Esophagus squamous epithelium (tissue), 4 donors: ENCODE results near the gene NEO1.

Experiments
- POLR2A ChIP-seq, 4 donors: fragments of 450-650 bp; IDR thresholded peaks; one replicate each; pipeline ENCODE4 v1.6.1; 2017; ENCODE audit warnings: antibody characterized with exemption in 4 of 4, mild to moderate bottlenecking in 4 of 4, moderate library complexity in 3 of 4
- TF ChIP-seq, protein P1 (sequence below), 6 experiments: fragments of 450-650 bp in 4 of 6; fragments of 200-600 bp in 2 of 6; sonication (generic) in 2 of 6; IDR thresholded peaks; one replicate each; pipeline ENCODE4 v1.5.1; 2016 to 2019; ENCODE audit warnings: antibody characterized with exemption in 6 of 6, mild to moderate bottlenecking in 4 of 6, moderate library complexity in 4 of 6

DNA sequence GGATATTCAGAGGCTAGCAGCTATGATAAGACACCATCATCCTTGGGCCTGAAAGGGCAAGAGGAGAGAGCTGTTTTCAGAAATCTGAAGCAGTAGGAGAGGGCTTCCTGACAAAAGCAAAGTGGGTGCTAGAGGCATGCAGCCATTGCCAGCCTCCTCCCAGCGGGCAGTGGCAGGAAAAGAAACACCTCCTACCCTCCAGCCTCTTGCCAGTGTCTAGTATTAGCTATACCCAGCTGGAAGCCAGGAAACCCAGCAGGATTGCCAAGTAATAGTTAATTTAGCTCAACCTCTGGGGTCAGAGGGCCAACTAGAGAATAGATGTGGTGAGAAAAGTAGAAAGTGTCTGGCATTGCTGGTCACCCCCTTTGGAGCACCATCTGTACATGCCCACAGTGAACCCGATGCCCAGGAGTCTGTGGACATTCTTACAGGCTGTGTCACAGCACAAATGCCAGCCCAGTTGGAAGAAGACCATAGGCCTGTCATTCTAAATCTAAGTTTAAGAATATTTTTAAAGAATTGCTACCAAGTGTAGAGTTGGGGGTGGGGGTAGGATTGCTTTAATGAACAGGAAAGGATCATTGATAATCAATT is 231.2 kb downstream of the NEO1 start:
- TF ChIP-seq, protein P1, sequence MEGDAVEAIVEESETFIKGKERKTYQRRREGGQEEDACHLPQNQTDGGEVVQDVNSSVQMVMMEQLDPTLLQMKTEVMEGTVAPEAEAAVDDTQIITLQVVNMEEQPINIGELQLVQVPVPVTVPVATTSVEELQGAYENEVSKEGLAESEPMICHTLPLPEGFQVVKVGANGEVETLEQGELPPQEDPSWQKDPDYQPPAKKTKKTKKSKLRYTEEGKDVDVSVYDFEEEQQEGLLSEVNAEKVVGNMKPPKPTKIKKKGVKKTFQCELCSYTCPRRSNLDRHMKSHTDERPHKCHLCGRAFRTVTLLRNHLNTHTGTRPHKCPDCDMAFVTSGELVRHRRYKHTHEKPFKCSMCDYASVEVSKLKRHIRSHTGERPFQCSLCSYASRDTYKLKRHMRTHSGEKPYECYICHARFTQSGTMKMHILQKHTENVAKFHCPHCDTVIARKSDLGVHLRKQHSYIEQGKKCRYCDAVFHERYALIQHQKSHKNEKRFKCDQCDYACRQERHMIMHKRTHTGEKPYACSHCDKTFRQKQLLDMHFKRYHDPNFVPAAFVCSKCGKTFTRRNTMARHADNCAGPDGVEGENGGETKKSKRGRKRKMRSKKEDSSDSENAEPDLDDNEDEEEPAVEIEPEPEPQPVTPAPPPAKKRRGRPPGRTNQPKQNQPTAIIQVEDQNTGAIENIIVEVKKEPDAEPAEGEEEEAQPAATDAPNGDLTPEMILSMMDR (IDR thresholded peaks at IDR 0.05), result no peak
- TF ChIP-seq POLR2A (IDR thresholded peaks at IDR 0.05), result no peak
